Ectodermal cell (in vitro differentiated cells): Measurements from ENCODE around the gene OR5K4.
"Not testable (repeated sequence)": the region's sequence is repeated elsewhere in the genome, so short reads cannot be mapped to it uniquely, and the experiment has no call there.

Experiments used
- H3K27ac ChIP-seq: 2 replicates; pipeline ENCODE4 v1.7.0; 2013; ENCODE audit warnings: mild to moderate bottlenecking, low read depth, low read length; ENCODE audit not compliant: insufficient read depth, poor library complexity, severe bottlenecking
- H3K27me3 ChIP-seq: 2 replicates; pipeline ENCODE4 v1.7.0; 2013; ENCODE audit warnings: mild to moderate bottlenecking, low read length; ENCODE audit not compliant: insufficient read depth, control insufficient read depth, poor library complexity, severe bottlenecking
- H3K36me3 ChIP-seq: one replicate; pipeline ENCODE4 v1.7.0; 2013; ENCODE audit warnings: low read length; ENCODE audit not compliant: control insufficient read depth, insufficient read depth
- H3K4me1 ChIP-seq: one replicate; pipeline ENCODE4 v1.7.0; 2013; ENCODE audit warnings: low read length; ENCODE audit not compliant: control insufficient read depth, insufficient read depth
- H3K4me3 ChIP-seq: 2 replicates; pipeline ENCODE4 v1.7.0; 2013; ENCODE audit warnings: low read depth, low read length, control low read depth; ENCODE audit not compliant: insufficient read depth
- H3K9me3 ChIP-seq: 2 replicates; pipeline ENCODE4 v1.7.0; 2013; ENCODE audit warnings: mild to moderate bottlenecking, low read length, moderate library complexity; ENCODE audit not compliant: control insufficient read depth
- WGBS, 2 experiments: methylation state at CpG; one replicate each; pipeline ENCODE4 v1.1.7; 2013; ENCODE audit warnings: missing lambda C conversion rate in 2 of 2; 5-methylcytosine and 5-hydroxymethylcytosine counted together

The OR5K4 gene

GRCh38 chr3:98367464-98368246 lies 14.0 kb downstream of the OR5K4 start:
- H3K4me3 ChIP-seq: no peak overlapping the region
- no peaks in the 10 kb centered on the region for H3K4me1 ChIP-seq
- no peaks in the 10 kb centered on the region for H3K27me3 ChIP-seq
- H3K9me3 ChIP-seq: no peaks in the 10 kb centered on the region
- 94 to 95% methylated on average over 4 of the region's 4 CpGs for WGBS, 2 experiments
- no peaks in the 10 kb centered on the region for H3K36me3 ChIP-seq
- H3K27ac ChIP-seq: no peak overlapping the region

GRCh38 chr3:98371186-98371585 lies 17.5 kb downstream of the OR5K4 start:
- no peaks in the 10 kb centered on the region for H3K9me3 ChIP-seq
- H3K27me3 ChIP-seq: no peaks in the 10 kb centered on the region
- H3K4me3 ChIP-seq: no peak overlapping the region
- no peaks in the 10 kb centered on the region for H3K36me3 ChIP-seq
- no peaks in the 10 kb centered on the region for H3K4me1 ChIP-seq
- no peak overlapping the region for H3K27ac ChIP-seq

DNA sequence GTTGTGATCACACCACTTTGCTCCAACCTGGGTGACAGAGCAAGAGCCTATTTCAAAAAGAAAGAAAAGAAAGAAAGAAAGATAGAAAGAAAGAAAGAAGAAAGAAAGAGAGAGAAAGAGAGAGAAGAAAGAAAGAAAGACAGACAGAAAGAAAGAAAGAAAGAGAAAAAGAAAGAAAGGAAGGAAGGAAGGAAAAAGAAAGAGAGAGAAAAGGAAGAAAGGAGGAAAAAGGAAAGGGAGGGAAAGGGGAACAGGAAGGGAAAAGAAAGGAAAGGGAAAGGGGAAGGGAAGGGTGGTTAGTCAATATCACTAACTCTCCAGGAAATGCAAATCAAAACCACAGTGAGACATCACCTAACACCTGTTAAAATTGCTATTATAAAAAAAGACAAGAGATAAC lies 18.2 kb downstream of the OR5K4 start:
- Histone ChIP-seq H3K27me3 (no peaks in the 10 kb centered on the region), H3K27ac (no peak overlapping the region), H3K4me1 (no peaks in the 10 kb centered on the region), H3K4me3 (no peak overlapping the region), H3K9me3 (no peaks in the 10 kb centered on the region), H3K36me3 (no peaks in the 10 kb centered on the region)

GRCh38 chr3:98372445-98372844 lies 18.8 kb downstream of the OR5K4 start:
- no peaks in the 10 kb centered on the region for H3K4me1 ChIP-seq
- no peaks in the 10 kb centered on the region for H3K9me3 ChIP-seq
- no peak overlapping the region for H3K27ac ChIP-seq
- no CpG with 5 or more reads among the region's 1 CpG for WGBS, 2 experiments
- no peak overlapping the region for H3K4me3 ChIP-seq
- H3K27me3 ChIP-seq: no peaks in the 10 kb centered on the region
- H3K36me3 ChIP-seq: no peaks in the 10 kb centered on the region

GRCh38 chr3:98376631-98377030 lies 23.0 kb downstream of the OR5K4 start:
- Histone ChIP-seq H3K27me3 (no peaks in the 10 kb centered on the region), H3K9me3 (no peaks in the 10 kb centered on the region), H3K4me1 (no peaks in the 10 kb centered on the region), H3K36me3 (no peaks in the 10 kb centered on the region), H3K27ac (no peak overlapping the region), H3K4me3 (no peak overlapping the region)
- 80 to 86% methylated on average over 2 of the region's 2 CpGs for WGBS, 2 experiments

DNA sequence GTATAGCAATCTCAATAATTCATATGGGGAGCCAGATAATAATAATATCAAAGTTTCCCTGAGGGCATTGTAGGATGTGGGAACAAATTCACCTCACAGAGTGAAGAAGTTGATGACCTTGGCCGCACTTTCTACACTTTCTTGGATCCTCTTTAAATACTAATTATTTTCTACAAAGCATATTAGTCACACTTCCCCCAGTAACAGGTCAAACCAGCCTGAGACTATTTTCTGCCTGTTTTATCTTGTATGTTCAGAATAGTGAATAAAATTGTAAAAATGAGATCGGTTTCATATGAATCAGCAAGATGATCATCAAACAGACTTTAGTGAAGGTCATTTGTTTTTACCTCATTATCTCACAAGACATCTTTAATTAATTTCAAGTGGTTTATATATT lies 34.5 kb downstream of the OR5K4 start:
- Histone ChIP-seq H3K4me1 (no peaks in the 10 kb centered on the region), H3K27ac (no peak overlapping the region), H3K9me3 (no peaks in the 10 kb centered on the region), H3K27me3 (no peaks in the 10 kb centered on the region), H3K4me3 (no peak overlapping the region), H3K36me3 (no peaks in the 10 kb centered on the region)
- 88% methylated on average over 2 of the region's 2 CpGs for WGBS, 2 experiments

- Histone ChIP-seq H3K27me3 (no peaks in the 10 kb centered on the region), H3K36me3 (no peaks in the 10 kb centered on the region), H3K27ac (no peak within 1 kb of the TSS), H3K9me3 (no peaks in the 10 kb centered on the region), H3K4me1 (no peaks in the 10 kb centered on the region), H3K4me3 (no peak within 1 kb of the TSS)
Measured at GRCh38 chr3:98390366-98390765, 36.7 kb downstream of the OR5K4 start, which contains the start of gene OR5K3. Gene OR5K3, plus strand, starts transcription at chr3:98390666. Its CDS starts 0 bp downstream, at chr3:98390666.

- H3K27ac ChIP-seq: no peak overlapping the region
- no peaks in the 10 kb centered on the region for H3K36me3 ChIP-seq
- H3K9me3 ChIP-seq: no peaks in the 10 kb centered on the region
- no peak overlapping the region for H3K4me3 ChIP-seq
- H3K27me3 ChIP-seq: no peaks in the 10 kb centered on the region
- H3K4me1 ChIP-seq: no peaks in the 10 kb centered on the region
Measured at GRCh38 chr3:98395101-98395500, 41.4 kb downstream of the OR5K4 start.

GRCh38 chr3:98396482-98396881 lies 42.8 kb downstream of the OR5K4 start:
- not testable (repeated sequence) for H3K9me3 ChIP-seq, H3K4me1 ChIP-seq, H3K27ac ChIP-seq, H3K4me3 ChIP-seq, H3K27me3 ChIP-seq, H3K36me3 ChIP-seq
- 88 to 92% methylated on average over 1 to 2 of the region's 4 CpGs for WGBS, 2 experiments

DNA sequence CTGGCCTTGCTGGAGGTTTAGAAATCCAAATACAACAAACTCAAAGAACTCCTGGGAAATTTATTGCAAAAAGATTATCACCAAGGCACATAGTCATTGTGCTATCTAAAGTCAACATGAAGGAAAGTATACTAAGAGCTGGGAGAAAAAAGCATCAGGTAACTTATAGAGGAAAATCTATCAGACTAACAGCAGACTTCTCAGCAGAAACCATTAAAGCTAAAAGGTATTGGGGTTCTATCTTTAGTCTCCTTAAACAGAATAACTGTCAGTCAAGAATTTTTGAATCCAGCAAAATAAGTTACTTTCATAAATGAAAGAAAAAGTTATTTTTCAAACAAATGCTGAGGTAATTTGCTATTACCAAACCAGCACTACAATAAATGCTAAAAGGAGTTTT lies 44.9 kb downstream of the OR5K4 start:
- no peak overlapping the region for H3K27ac ChIP-seq
- no peaks in the 10 kb centered on the region for H3K4me1 ChIP-seq
- H3K36me3 ChIP-seq: no peaks in the 10 kb centered on the region
- no peak overlapping the region for H3K4me3 ChIP-seq
- no peaks in the 10 kb centered on the region for H3K27me3 ChIP-seq
- no peaks in the 10 kb centered on the region for H3K9me3 ChIP-seq

- no peaks in the 10 kb centered on the region for H3K27me3 ChIP-seq
- H3K36me3 ChIP-seq: no peaks in the 10 kb centered on the region
- 90 to 95% methylated on average over 1 of the region's 1 CpG for WGBS, 2 experiments
- H3K4me1 ChIP-seq: no peaks in the 10 kb centered on the region
- H3K4me3 ChIP-seq: no peak overlapping the region
- no peak overlapping the region for H3K27ac ChIP-seq
- H3K9me3 ChIP-seq: no peaks in the 10 kb centered on the region
Measured at GRCh38 chr3:98402507-98402906, 48.9 kb downstream of the OR5K4 start.
